Neural cell (in vitro differentiated cells): ENCODE results near the gene MUC6.

Experiments
- CTCF ChIP-seq: fragments of 450-650 bp; IDR thresholded peaks from 2 replicates; pipeline ENCODE4 v1.5.1; 2014; ENCODE audit warnings: antibody characterized with exemption, mild to moderate bottlenecking, moderate library complexity; ENCODE audit not compliant: poor library complexity, severe bottlenecking
- EP300 ChIP-seq: fragments of 450-650 bp; conservative IDR thresholded peaks from 2 replicates; pipeline ENCODE4 v1.6.1; 2014; ENCODE audit warnings: antibody characterized with exemption, mild to moderate bottlenecking, moderate library complexity; ENCODE audit not compliant: poor library complexity, severe bottlenecking
- EZH2 ChIP-seq: fragments of 200-600, 300-800 bp; shearing (Covaris generic), sonication (generic); IDR thresholded peaks from 2 replicates; pipeline ENCODE4 v1.6.1; 2014; ENCODE audit warnings: antibody characterized with exemption, low read length, borderline replicate concordance, mild to moderate bottlenecking; ENCODE audit not compliant: insufficient read depth, poor library complexity, severe bottlenecking
- POLR2AphosphoS5 ChIP-seq: IDR thresholded peaks from 2 replicates; pipeline ENCODE4 v1.6.1; 2012

- TF ChIP-seq CTCF (no peak), EZH2 (no peak), POLR2AphosphoS5 (no peak), EP300 (no peak)
These were observed 41.0 kb upstream of the MUC6 start for GRCh38 chr11:1077417-1078119.
